Raji (cell line): Measurements from ENCODE around the gene TNFRSF8.

Experiments
- POLR2A ChIP-seq: IDR thresholded peaks from 2 replicates; pipeline ENCODE4 v1.6.1; 2011; ENCODE audit warnings: low read depth, low read length, control low read depth; ENCODE audit not compliant: insufficient read depth

Gene TNFRSF8

DNA sequence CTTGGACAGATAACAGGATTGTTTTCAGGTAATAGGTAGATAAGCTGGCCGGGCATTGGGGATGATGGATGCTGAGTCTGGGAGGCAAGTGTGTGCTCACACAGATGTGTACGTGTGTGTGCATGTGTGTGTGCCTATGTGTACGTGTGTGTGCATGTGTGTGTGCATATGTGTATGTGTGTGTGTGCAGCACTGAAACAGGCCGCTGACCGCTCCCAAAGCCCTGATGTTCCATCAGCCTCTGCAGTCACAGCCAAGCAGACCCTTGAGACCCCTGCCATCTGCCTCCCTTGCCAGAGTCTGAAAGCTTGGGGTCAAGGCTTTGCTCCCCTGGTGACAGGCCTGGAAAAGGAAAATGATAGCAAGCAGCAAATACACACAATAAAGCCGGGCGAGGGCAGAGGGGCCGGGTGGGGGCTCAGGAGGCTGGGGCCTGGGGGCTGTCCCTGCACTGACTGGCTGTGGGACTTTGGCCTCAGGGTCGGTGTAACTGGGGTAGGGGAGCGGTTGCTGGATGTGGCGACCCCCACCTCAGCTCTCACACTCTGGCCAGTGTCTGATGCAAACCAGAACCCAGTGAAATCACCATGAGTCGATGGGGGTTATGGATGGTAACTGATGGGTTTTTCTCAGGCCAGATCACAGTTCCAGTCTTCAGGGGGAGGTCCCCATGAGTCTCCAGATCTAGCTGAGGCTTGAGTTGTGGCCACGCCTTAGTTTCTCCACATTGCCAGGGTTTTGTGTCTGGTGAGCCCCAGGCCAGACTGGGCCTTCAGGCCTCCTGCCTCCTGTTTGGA is 9.2 kb upstream of the TNFRSF8 start:
- TF ChIP-seq POLR2A: no peak

DNA sequence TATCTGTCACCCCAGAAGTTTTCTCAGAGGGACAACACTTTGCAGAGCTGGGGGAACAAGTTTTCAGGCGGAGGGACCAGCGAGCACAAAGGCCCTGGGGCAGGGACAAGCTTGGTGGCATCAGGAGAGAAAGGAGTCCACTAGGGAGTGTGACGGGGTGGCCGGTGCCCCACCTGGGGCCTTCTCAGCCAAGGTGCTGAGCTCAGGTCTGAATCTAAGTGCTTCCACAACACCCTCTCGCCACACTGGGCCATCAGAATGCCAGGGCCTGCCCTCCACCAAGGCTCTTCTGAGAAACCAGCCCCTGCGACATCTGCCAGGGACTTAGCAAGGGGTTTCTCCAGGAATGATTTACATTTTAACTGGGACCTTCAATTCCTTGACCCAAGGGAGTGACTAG is 7.8 kb upstream of the TNFRSF8 start:
- no peak for TF ChIP-seq POLR2A

DNA sequence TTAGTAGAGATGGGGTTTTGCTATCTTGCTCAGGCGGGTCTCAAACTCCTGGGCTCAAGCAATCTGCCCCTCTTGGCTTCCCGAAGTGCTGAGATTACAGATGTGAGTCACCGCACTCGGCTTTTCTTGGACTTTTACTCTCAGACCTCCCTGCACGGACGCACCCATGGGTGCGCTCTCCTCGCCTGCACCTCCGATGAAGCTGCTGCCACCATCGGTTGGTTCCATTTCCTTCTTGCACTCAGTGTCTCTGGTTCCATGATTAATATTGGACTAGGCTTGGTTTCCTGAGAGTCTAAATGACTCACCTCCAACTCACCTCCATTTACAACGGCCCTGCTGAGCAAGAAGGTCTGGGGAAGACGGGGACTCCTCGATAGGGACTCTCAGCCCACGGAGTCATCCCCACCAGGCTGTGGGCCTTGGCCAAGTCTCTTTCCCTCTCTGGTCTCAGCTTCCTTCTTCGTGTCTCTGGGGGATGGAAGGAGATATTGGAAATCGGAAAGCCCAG is 6.7 kb upstream of the TNFRSF8 start:
- no peak for TF ChIP-seq POLR2A

DNA sequence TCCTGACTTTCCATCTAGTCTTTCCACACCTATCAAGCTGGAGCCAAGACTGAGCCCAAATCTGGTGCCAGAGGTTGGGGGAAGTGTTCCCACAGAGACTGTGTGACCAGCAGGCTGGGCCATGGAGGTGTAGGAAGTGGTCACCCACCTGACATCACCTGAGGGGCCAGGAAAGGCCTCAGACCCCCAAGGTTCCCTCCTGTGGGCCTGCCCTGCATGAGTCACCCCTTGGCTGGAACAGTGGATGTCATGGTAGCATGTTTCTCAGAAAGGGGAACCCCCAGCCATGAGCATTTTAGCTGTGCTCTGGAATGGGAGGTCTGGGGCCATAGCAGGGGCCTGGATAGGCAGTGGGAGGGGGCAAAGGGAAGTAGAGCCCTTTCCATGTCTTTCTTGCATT is 5.7 kb upstream of the TNFRSF8 start:
- TF ChIP-seq POLR2A: no peak

DNA sequence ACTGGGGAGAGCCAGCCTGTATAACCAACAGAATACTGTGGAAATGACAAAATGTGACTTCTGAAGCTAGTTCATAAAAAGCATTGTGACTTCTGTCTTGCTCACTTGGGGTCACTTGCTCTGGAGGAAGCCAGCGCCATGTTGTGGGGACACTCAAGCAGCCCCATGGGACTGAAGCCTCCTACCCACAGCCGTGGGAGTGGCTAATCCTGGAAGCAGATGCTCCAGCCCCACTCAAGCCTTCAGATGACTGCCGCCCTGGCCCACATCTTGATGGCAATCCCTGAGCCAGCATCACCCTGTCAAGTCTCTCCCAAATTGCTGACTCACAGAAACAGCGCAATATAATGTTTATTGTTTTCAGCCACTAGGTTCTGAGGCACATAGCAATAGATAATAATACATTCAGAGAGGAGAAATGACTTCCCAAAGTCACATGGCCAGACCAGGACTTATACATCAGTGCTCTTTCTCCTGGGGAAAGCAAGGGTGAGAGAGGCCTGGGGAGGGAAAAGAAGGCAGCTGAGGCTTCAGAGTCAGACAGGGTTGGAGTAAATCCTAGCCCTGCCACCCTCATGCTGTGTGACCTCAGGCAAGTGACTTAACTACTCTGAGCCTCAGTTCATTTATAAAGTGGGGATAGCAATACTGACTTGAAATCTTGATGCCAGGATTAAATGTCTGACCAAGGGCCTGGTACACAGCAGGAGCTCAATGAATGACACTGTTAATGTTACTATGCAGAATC is 5.0 kb upstream of the TNFRSF8 start:
- TF ChIP-seq POLR2A: no peak

DNA sequence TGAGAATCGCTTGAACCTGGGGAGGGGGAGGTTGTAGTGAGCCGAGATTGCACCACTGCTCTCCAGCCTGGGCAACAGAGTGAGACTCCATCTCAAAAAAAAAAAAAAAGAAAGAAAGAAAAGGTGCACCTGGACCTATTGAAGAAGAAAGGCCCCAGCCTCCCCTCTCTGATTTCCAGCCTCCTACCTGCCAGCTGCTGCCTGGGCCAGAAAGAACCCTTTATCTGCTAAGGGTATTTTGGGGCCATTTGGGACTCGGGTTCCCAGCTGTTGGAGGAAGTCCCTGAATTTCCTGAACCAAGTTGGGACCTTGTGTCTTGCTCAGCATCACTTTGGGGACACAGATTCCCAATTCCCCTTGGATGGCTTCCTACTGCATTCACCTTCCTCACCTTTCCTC is 3.9 kb upstream of the TNFRSF8 start:
- TF ChIP-seq POLR2A: no peak

DNA sequence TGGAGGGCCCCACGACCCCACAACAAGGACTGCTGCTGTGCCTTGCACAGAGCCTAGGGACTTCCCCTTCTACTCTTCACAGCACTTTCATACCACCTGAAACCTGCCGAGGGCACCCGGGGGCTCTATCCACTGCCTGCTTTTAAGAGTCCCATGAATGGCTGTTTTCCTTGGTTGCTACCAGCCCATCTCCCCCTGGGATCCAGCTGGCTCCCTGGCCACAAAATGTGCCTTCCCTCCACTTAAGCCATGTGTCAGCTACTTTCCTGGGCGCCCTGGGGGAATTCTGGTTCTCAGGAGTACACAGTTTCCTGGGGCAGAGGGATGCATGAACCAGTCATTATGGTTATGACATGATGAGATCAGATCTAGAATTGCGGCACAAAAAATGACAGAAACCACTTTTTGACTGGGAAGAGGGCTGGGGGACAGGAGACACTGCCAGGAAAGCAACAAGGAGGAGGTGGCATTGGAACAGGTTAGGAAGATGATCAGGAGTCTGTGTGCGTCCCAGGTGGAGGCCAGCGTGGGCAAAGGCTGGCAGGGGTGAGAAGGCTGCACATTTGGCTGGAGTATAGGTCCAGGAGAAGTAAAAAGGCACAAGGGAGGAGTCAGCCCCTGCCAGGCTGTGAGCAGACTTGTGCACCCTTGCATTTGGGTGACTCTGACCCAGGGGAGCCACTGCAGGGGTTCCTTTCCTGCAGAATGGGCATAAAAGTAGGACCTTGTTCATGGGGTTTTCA is 3.2 kb upstream of the TNFRSF8 start:
- TF ChIP-seq POLR2A: no peak

DNA sequence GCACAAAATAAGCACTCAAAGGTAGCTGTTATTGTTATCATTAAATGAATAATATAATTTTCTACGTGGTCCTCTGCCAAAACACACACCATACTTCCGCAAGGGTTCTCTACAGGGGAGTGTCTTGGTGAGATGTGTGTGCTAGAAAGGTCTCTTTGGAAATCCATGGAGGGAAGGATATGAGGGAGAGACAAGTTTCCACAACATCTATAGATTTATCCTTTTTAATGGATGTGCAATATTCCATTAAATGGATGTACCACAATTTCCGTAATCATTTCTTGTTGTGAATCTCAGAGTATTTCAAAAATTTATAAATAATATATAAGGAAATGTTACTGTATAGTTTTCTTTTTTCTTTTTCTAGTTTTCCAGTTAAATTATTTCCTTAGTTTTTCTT is 2.6 kb upstream of the TNFRSF8 start:
- TF ChIP-seq POLR2A: no peak

DNA sequence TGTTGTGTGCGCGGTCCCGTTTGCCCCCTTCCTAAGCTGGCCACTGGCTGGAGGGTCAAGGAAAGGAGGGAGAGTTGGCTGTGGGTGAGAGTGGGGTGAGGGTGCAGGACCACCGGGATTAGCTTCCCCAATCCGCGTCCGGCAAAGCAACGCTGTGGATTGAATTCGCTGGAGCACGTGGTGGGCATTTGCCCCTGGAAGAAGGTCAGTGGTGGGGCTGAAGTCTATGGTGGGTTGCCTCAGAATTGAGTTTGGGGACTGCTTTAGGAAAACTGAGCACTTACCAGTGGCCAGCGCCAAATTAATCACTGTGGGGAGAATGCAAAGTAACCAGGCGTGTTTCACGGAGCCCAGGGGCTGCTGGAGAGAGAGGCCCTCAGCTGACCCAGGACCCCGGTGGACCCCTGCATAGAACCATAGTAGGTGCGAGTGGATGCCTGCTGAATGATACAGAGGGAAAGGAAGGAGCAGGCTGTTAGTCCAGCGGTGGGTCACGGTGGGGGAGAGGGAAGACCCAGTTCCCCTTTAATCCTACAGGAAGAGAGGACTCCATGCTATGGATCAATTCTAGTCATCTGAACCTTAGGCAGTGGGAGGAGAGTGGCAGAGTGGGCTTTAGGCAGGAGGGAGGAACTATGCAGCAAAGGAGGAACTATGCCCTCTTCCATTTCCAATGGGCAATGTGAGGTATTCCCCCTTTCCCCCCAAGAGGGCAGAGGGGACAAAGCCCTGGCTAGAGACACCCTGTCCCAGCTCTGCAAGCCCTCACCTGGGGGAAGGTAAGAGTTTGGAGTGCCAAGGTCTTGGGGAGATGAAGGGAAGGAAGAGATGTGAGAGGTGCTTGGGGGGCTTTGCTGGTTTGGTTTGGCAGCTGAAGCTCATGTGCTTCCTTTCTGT is 1.2 kb downstream of the TNFRSF8 start:
- no peak for TF ChIP-seq POLR2A

DNA sequence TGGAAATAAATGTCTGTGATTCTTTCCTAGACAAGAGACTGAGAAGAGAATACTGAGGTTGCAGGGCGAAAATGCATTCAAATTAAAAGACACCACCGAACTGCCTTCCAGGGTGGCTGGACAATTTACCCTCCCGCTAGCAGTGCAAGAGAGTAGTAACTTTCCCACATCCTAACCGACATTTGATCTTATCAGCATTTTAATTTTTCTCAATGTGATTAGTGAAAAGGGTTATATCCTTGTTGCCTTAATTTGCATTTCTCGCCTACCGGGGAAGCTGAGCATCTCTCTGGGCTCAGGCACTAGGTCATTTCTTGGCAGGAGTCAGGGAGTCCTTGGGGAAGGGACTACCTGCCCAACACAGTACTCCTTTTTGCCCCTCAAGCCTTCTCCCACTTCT is 2.8 kb downstream of the TNFRSF8 start:
- TF ChIP-seq POLR2A: no peak

DNA sequence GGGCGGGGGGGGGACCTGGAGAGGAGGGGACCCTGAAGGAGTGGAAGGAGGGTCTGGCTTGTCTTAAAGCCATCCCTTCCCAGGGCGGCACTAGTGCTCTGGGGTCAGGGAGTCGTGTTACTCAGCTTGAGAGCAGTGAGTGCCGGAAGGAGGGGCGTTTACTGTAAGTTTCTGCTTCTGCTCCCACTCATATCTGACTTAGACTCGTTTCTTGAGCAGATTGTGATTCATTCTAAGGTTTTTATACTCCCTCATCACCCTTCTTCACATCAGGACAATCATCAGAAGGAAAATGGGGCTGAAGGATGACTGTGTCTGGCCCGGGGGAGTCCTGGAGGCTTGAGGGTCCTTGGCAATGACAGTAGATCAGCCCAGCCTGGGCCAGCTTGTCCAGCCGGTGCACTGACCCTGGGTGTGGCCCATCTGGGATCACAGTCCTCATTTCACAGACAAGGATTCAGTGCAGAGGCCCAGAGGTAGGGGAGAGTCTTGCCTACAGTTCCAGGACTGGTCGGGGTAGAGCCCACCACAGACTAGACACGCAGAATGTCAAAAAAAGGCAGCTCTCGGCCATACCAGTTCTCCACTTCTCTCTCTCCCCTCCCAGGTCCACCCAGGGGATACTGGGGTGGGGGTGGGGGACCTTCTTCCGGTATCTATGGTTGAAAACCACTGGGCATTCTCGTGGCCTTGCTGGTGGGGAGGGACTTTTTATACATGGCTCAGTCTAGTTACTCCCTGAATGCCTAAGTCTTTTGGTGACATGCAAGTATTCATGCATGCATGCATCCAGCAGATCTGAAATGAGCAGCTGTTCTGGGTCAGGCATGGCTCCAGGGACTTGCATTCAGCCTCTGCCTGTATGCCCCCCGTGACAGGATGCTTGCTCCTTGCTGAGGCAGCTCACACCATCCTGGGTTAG is 5.1 kb downstream of the TNFRSF8 start:
- TF ChIP-seq POLR2A: no peak

DNA sequence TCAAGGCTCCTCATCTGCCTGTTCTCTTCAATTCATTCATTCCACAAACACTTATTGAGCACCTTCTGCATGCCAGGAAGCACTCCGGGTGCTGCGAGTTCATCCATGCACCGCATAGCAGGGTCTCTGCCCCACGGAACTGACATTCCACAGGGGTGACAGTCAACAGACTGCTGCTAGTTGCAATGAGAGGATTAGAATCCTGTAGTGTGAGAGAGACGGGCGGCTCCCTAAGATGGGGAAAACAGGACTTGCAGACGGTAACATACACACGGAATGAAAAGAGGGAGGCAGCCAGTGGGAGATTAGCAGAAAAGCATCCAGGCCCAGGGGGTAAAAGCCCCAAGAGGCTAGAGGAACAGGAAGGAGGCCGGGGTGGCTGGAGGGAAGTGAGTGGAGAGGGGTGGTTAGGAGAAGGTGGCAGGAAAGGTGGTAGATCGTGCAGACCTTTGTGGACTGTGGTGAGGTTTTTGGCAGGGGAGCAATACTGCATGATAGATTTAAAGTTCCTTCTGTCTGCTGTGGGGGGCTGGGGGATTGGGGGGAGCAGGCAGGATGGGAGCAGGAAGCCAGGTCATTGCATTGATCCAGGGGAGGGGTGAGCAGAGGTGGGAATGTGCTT is 6.6 kb downstream of the TNFRSF8 start:
- TF ChIP-seq POLR2A: no peak

DNA sequence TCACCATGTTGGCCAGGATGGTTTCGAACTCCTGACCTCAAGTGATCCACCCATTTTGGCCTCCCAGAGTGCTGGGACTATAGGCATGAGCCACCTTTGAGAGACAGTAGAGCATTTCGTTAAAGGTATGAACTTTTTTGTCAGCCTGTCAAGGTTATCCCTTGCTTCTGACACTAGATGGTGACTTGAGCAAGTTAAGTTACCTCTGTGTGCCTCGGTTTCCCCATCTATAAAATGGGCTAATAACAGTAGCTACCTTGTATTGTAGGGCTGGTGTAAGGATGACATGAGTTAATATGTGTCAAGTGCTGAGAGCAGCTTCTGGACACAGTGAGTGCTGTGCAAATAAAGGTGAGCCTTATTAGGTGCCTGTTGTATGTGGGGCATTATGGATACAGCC is 8.8 kb downstream of the TNFRSF8 start:
- no peak for TF ChIP-seq POLR2A
